GM12872 (cell line): ENCODE data around the gene ZNF800.

Experiments used
- TF ChIP-seq, protein P1 (sequence below): IDR thresholded peaks from 3 replicates; pipeline ENCODE4 v1.5.1; 2011; ENCODE audit warnings: low read depth, mild to moderate bottlenecking, low read length, moderate library complexity; ENCODE audit not compliant: insufficient read depth

ZNF800 gene

DNA sequence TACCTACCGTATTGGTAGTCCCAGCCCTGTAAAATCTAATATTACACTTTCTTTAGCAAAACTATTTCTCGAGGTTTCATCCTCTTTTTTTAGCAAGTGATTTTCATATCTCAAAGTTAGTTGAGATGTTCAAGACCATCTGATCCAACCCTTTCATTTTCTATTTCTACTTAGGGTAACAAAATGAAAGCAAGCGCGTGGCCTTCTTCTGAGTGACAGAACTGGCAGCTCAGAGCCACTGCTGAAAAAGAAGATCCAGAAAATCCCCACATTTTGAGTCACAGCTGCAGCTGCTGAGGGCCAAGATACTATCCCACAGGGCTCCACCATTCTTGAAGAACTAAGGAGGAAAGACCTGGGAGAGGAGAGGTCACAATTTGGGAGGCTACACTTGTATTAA lies 24.8 kb upstream of the ZNF800 start:
- TF ChIP-seq, protein P1, sequence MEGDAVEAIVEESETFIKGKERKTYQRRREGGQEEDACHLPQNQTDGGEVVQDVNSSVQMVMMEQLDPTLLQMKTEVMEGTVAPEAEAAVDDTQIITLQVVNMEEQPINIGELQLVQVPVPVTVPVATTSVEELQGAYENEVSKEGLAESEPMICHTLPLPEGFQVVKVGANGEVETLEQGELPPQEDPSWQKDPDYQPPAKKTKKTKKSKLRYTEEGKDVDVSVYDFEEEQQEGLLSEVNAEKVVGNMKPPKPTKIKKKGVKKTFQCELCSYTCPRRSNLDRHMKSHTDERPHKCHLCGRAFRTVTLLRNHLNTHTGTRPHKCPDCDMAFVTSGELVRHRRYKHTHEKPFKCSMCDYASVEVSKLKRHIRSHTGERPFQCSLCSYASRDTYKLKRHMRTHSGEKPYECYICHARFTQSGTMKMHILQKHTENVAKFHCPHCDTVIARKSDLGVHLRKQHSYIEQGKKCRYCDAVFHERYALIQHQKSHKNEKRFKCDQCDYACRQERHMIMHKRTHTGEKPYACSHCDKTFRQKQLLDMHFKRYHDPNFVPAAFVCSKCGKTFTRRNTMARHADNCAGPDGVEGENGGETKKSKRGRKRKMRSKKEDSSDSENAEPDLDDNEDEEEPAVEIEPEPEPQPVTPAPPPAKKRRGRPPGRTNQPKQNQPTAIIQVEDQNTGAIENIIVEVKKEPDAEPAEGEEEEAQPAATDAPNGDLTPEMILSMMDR = no peak

DNA sequence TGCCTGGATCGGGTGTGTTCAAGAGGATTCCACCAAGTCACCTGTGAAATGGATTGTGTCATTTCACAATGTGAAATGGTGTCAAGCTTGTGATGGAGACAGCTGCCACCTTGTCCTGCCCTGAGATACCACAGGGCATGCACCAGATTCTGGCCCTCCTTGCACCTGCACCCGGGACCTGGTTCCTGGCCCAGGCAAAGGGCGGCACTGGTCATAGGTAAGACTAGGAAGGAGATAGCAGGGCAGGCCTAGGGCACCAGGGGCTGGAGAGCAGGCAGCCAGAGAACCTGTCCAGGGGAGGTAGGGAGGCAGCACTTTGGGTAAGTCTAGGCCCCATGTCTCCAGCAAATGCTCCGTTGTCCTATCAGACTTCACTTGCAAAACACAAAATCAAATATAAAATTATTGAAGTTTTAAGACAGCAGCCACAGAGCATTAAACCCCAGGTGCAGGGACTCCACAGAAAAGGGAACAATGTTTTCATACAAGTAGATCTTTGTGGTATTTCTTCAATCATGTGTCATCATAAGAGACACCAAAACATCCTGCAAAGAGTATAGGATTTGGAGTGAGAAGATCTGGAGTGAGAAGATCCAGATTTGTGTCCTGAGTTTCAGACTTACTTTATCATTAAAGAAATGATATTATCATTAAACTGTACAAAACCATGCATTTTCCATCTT lies 22.7 kb upstream of the ZNF800 start:
- TF ChIP-seq, protein P1 = no peak

DNA sequence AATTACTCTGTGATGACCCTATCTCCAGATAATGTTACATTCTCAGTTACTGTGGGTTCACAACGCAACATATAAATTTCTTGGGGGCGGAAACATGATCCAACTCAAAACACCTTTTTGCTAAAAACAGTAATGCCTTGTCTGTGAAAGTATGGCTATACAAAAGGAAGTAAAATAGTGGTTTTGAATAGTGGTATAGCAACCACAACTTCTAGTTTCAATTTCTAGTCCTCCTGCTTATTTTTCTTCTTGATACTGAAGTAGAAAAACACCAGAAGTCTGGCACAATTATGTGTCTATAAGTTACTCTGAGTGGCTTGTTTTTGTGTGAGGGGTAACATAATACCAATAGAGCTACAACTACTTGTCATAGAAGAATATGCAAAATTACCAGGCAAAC lies 21.5 kb upstream of the ZNF800 start:
- TF ChIP-seq, protein P1 = no peak

DNA sequence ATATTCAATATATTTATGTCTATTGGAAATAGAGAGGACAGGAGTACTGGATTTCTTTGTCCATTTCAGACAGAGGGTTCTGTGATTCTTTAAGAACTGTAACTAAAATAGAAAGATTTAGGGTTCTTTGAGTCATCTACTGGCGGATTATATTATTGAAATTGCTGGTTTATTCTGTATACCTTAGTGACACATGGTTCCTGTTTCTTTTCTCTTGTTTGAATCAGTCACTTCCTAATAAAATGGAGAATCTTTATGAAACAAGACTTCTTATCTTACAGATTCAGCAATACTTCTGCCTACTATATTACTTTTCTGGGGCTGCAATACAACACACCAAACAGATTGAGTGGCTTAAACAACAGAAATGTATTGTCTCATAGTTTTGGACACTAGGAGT lies 20.8 kb upstream of the ZNF800 start:
- TF ChIP-seq, protein P1 = no peak

DNA sequence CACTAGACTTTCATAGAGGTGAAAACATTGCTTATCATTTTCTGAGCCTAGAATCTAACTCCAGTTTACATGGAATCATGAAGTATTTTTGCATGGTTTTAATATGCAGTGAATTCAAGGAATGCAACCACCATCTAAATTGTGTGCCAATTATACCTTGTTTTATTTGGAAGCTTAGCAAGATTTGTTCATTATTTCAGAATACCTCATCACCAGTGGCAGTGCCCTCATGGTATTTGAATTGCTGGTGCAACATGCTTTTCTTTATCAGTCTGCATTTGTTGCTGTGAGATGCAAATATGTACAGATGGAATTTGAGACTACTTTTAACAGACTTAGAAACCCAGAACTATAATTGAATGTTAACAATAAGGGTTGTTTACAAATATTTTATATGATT lies 18.7 kb upstream of the ZNF800 start:
- TF ChIP-seq, protein P1 = no peak

DNA sequence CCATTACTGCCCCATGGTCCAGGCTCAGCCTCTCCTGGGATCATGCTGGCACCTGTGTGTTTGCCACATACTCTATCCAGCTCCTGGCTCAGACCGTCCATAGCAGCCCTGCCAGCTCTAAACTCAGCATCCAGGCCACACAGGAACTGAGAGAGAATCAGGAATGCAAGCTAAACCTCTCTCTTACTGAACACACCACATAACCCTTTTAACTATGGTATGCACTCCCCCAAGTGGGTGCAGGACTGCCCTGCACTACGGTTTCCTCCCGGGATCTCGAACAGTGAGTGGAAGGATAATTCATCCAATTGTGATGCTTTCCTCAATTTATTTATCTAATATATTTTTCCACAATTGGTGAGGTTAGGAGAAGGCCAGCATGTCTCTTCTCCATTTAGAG lies 17.1 kb upstream of the ZNF800 start:
- TF ChIP-seq, protein P1 = no peak

DNA sequence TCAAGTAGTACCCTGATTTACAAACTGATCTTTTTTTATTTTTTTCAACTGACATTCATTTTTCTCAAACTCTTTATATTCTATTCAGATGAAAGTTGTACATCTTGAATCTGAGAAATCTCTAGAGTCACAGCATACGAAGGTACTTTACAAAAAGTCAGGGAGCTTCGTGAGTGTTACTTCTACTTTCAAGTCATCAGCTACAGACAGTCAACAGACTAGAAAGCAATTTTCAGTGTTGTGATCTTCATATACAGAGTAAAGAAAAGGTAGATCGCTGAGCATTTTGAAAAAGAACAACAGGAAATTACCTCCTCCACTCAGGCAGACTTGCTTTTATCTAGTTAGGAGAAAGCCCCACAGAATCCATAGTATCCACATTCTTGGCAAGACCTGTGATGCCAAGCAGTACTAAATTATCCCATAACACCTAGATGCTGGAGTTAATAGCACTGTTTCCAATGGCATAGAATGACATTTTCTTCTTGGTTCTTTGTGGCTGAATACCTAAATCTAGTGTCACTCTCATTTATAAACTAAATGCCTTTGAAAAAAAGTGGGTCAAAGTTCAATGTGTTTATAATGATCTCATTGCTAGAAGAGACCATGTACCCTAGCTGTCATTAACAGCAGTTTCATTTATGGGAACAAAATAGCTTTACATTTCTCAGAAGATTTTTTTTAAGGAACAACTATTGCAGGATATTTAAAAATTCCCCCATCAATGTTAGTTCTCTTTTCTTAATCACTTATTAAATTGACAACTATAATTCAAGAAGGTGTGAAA lies 12.0 kb upstream of the ZNF800 start:
- TF ChIP-seq, protein P1 = no peak
